Measurements from ENCODE around the gene OR5H14.

- TF ChIP-seq CTCF (IDR thresholded peaks at IDR 0.05), result no peak
- TF ChIP-seq POLR2A (IDR thresholded peaks at IDR 0.05), result no peak
Measured at GRCh38 chr3:98109807-98110549, 37.3 kb upstream of the OR5H14 start.
